ENCODE measurements around the gene CLIP1. TPM values are rescaled to one million over a fixed set of nuclear protein-coding genes. Genes with fewer than 3 reads are reported as not detected.

Gene CLIP1
- polyA plus RNA-seq, 1 donor (not counting 4 experiments of a cell fraction or from before 2014, with no cell fraction given) = 54.0 TPM

- H3K9ac ChIP-seq (ENCODE audit: control insufficient read depth, extremely low read depth, insufficient read depth, low read length) = no peak overlapping the region
- H3K9me1 ChIP-seq (ENCODE audit: control insufficient read depth, extremely low read depth, insufficient read depth, low read length) = no peaks in the 10 kb centered on the region
- no peak overlapping the region for H2AFZ ChIP-seq (ENCODE audit: control insufficient read depth, low read length)
- no peaks in the 10 kb centered on the region for H3K79me2 ChIP-seq (ENCODE audit: control insufficient read depth, insufficient read depth, low read length)
- H4K20me1 ChIP-seq (ENCODE audit: control insufficient read depth, extremely low read depth, insufficient read depth, low read length) = no peaks in the 10 kb centered on the region
- H3K9me3 ChIP-seq (ENCODE audit: control insufficient read depth, low read depth, low read length) = no peaks in the 10 kb centered on the region
- TF ChIP-seq CTCF (optimal IDR thresholded peaks at IDR 0.05 in 1 of 3, IDR thresholded peaks at IDR 0.05 in 1 of 3, conservative IDR thresholded peaks at IDR 0.05 in 1 of 3; ENCODE audit: extremely low read depth in 1 of 3, insufficient read depth in 2 of 3, low read length in 3 of 3) = no peak
- TF ChIP-seq EZH2 (IDR thresholded peaks at IDR 0.05; ENCODE audit: low read length) = no peak
- no peak for FAIRE-seq
- H3K27ac ChIP-seq (ENCODE audit: control insufficient read depth, insufficient read depth, low read length) = no peak overlapping the region
- no peak for DNase-seq (ENCODE audit: low read depth, low spot score)
- no peaks in the 10 kb centered on the region for H3K27me3 ChIP-seq (ENCODE audit: control insufficient read depth, extremely low read depth, insufficient read depth, low read length)
- H3K4me2 ChIP-seq (ENCODE audit: control insufficient read depth, extremely low read depth, insufficient read depth, low read depth, low read length) = no peak overlapping the region
- H3K4me1 ChIP-seq (ENCODE audit: control insufficient read depth, extremely low read depth, insufficient read depth, low read length) = no peaks in the 10 kb centered on the region
- peaks cover 0 to 6% of the 10 kb centered on the region in 2 experiments for H3K36me3 ChIP-seq (ENCODE audit: control insufficient read depth in 2 of 2, extremely low read depth in 1 of 2, insufficient read depth in 2 of 2, low read length in 2 of 2)
- dilution Hi-C loops (cut with MboI; ENCODE audit: extremely low pct_ligation_motif_present, low sequenced_read_pairs) = no loop called here
- H3K4me3 ChIP-seq (ENCODE audit: control insufficient read depth in 2 of 3, extremely low read depth in 1 of 3, insufficient read depth in 2 of 3, low read depth in 1 of 3, low read length in 3 of 3) = no peak overlapping the region
Measured at GRCh38 chr12:122293081-122293480, 129.4 kb downstream of the CLIP1 start.

GRCh38 chr12:122291431-122291830 lies 131.0 kb downstream of the CLIP1 start:
- Histone ChIP-seq H3K4me1 (ENCODE audit: control insufficient read depth, extremely low read depth, insufficient read depth, low read length) (no peaks in the 10 kb centered on the region), H3K27ac (ENCODE audit: control insufficient read depth, insufficient read depth, low read length) (no peak overlapping the region), H3K79me2 (ENCODE audit: control insufficient read depth, insufficient read depth, low read length) (no peaks in the 10 kb centered on the region), H4K20me1 (ENCODE audit: control insufficient read depth, extremely low read depth, insufficient read depth, low read length) (no peaks in the 10 kb centered on the region), H3K9me3 (ENCODE audit: control insufficient read depth, low read depth, low read length) (no peaks in the 10 kb centered on the region), H3K27me3 (ENCODE audit: control insufficient read depth, extremely low read depth, insufficient read depth, low read length) (no peaks in the 10 kb centered on the region), H2AFZ (ENCODE audit: control insufficient read depth, low read length) (no peak overlapping the region), H3K4me3 (ENCODE audit: control insufficient read depth in 2 of 3, extremely low read depth in 1 of 3, insufficient read depth in 2 of 3, low read depth in 1 of 3, low read length in 3 of 3) (no peak overlapping the region), H3K36me3 (ENCODE audit: control insufficient read depth in 2 of 2, extremely low read depth in 1 of 2, insufficient read depth in 2 of 2, low read length in 2 of 2) (peaks cover 0 to 5% of the 10 kb centered on the region in 2 experiments), H3K9ac (ENCODE audit: control insufficient read depth, extremely low read depth, insufficient read depth, low read length) (no peak overlapping the region), H3K4me2 (ENCODE audit: control insufficient read depth, extremely low read depth, insufficient read depth, low read depth, low read length) (no peak overlapping the region), H3K9me1 (ENCODE audit: control insufficient read depth, extremely low read depth, insufficient read depth, low read length) (no peaks in the 10 kb centered on the region)
- dilution Hi-C loops (cut with MboI; ENCODE audit: extremely low pct_ligation_motif_present, low sequenced_read_pairs) = no loop called here
- FAIRE-seq (no peak), DNase-seq (ENCODE audit: low read depth, low spot score) (no peak)
- TF ChIP-seq EZH2 (IDR thresholded peaks at IDR 0.05; ENCODE audit: low read length) (no peak), CTCF (optimal IDR thresholded peaks at IDR 0.05 in 1 of 3, IDR thresholded peaks at IDR 0.05 in 1 of 3, conservative IDR thresholded peaks at IDR 0.05 in 1 of 3; ENCODE audit: extremely low read depth in 1 of 3, insufficient read depth in 2 of 3, low read length in 3 of 3) (no peak)
